Measurements from ENCODE around the gene PCDHGC5. TPM values are rescaled to one million over a fixed set of nuclear protein-coding genes. Genes with fewer than 3 reads are reported as not detected.

Gene PCDHGC5
- total and polyA plus RNA-seq, 2 of the 8 experiments (the other 6 are each of a cell fraction or from before 2014, with no cell fraction given): 0.41 to 1.1 TPM

GRCh38 chr5:141489841-141490240 lies 960 bp downstream of the PCDHGC5 start:
- Histone ChIP-seq H4K8ac (ENCODE audit: extremely low read depth, insufficient read depth, low read length) (no peak overlapping the region), H3K4me1 (replicated peaks in 1 of 4; ENCODE audit: control insufficient read depth in 3 of 4, insufficient read depth in 4 of 4, low read length in 3 of 4) (peaks cover 0 to 29% (median 19%) of the 10 kb centered on the region in 4 experiments; a peak in 6 of 7 replicates), H2AK5ac (ENCODE audit: low read depth, low read length) (no peak overlapping the region), H3K36me3 (ENCODE audit: control insufficient read depth in 2 of 4, insufficient read depth in 4 of 4, low read length in 3 of 4) (no peaks in the 10 kb centered on the region), H2BK120ac (replicated peaks; ENCODE audit: low read depth, low read length) (no peak overlapping the region), H3K4me2 (ENCODE audit: insufficient read depth in 1 of 2, low read depth in 2 of 2, low read length in 2 of 2) (no peak overlapping the region), H4K5ac (ENCODE audit: insufficient read length, low read depth, low read length) (no peak overlapping the region), H2BK5ac (ENCODE audit: low read depth, low read length) (no peak overlapping the region), H2BK12ac (ENCODE audit: low read depth, low read length) (no peak overlapping the region), H3K14ac (ENCODE audit: insufficient read length) (no peak overlapping the region), H3K9ac (replicated peaks in 1 of 4; ENCODE audit: extremely low read depth in 1 of 4, low read depth in 3 of 4, low read length in 3 of 4) (no peak overlapping the region), H3K4ac (replicated peaks; ENCODE audit: insufficient read length, low read depth, low read length) (no peak overlapping the region), H3K56ac (replicated peaks; ENCODE audit: insufficient read length, low read depth, low read length) (no peak overlapping the region), H3K27ac (ENCODE audit: low read depth, low read length) (no peak overlapping the region), H2BK20ac (ENCODE audit: low read length) (no peak overlapping the region), H3K4me3 (ENCODE audit: extremely low read depth in 1 of 4, insufficient read depth in 2 of 4, low read depth in 3 of 4, low read length in 4 of 4) (no peak overlapping the region), H4K91ac (replicated peaks; ENCODE audit: insufficient read length, low read length) (no peak overlapping the region), H2BK15ac (ENCODE audit: low read length) (no peak overlapping the region), H3K18ac (ENCODE audit: extremely low read depth, low read length) (no peak overlapping the region), H2AFZ (ENCODE audit: low read length) (no peak overlapping the region), H4K20me1 (replicated peaks in 1 of 2; ENCODE audit: control insufficient read depth in 1 of 2, insufficient read depth in 2 of 2, low read length in 2 of 2) (peaks cover 13 to 23% of the 10 kb centered on the region in 2 experiments), H3K27me3 (replicated peaks in 1 of 4; ENCODE audit: control insufficient read depth in 3 of 4, extremely low read depth in 1 of 4, insufficient read depth in 3 of 4, low read length in 3 of 4) (peaks cover 20 to 59% (median 52%) of the 10 kb centered on the region in 4 experiments), H3K23ac (ENCODE audit: insufficient read length) (no peak overlapping the region), H3K79me1 (ENCODE audit: low read depth, low read length) (no peaks in the 10 kb centered on the region; the same call in none of the 2 replicates), H3K23me2 (ENCODE audit: low read depth, low read length) (peaks cover 21% of the 10 kb centered on the region), H3K9me3 (ENCODE audit: insufficient read depth in 2 of 2, low read depth in 1 of 2, low read length in 1 of 2) (no peaks in the 10 kb centered on the region), H3K79me2 (ENCODE audit: control insufficient read depth in 1 of 2, insufficient read depth in 2 of 2, low read length in 2 of 2) (peaks cover 0 to 3% of the 10 kb centered on the region in 2 experiments; a peak in 1 of 4 replicates)
- 90% methylated on average over 10 of the region's 10 CpGs; no CpG with 5 or more reads in 1 of the 2 experiments for WGBS, 2 experiments (ENCODE audit: extremely low coverage in 1 of 2, insufficient coverage in 1 of 2, insufficient read length in 1 of 2, insufficient replicate concordance in 2 of 2, low coverage in 1 of 2, low lambda C conversion rate in 2 of 2, missing lambda C conversion rate in 1 of 2)
- ChIA-PET POLR2A (ENCODE audit: partially characterized antibody) (interaction anchor here (1.3 to 1.6 kb wide), 3 partner anchors 12 to 35 kb away, joined by 3 to 4 read pairs (median 4); no protein-coding TSS in a partner anchor), CTCF (ENCODE audit: partially characterized antibody) (interaction anchor here (0.8 to 50.9 kb wide), 12 partner anchors 13 to 255 kb away, joined by 3 to 1236 read pairs (median 4); partner anchors contain the start of genes PCDHB15, PCDHGA10, PCDHGA11 and PCDHGA12)
- FAIRE-seq (no peak), DNase-seq (ENCODE audit: low read depth in 1 of 2, low spot score in 2 of 2) (no peak)
- TF ChIP-seq POLR2A (IDR thresholded peaks at IDR 0.05; ENCODE audit: control extremely low read depth in 1 of 2, low read depth in 2 of 2, low read length in 2 of 2) (no peak), RBBP5 (IDR thresholded peaks at IDR 0.05; ENCODE audit: borderline replicate concordance, low read depth, low read length) (no peak), BACH1 (IDR thresholded peaks at IDR 0.05; ENCODE audit: low read length) (no peak), TAF7 (optimal IDR thresholded peaks at IDR 0.05; ENCODE audit: borderline replicate concordance, low read depth, low read length) (no peak), CBX5 (IDR thresholded peaks at IDR 0.05; ENCODE audit: low read depth, low read length) (no peak), KDM5A (IDR thresholded peaks at IDR 0.05; ENCODE audit: low read length) (no peak), TEAD4 (IDR thresholded peaks at IDR 0.05; ENCODE audit: low read depth, low read length) (no peak), JUN (IDR thresholded peaks at IDR 0.05; ENCODE audit: low read depth, low read length) (no peak), KDM1A (IDR thresholded peaks at IDR 0.05; ENCODE audit: borderline replicate concordance, low read length) (no peak), SP4 (IDR thresholded peaks at IDR 0.05; ENCODE audit: low read length) (no peak)
- TF ChIP-seq, protein P1, sequence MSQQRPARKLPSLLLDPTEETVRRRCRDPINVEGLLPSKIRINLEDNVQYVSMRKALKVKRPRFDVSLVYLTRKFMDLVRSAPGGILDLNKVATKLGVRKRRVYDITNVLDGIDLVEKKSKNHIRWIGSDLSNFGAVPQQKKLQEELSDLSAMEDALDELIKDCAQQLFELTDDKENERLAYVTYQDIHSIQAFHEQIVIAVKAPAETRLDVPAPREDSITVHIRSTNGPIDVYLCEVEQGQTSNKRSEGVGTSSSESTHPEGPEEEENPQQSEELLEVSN (IDR thresholded peaks at IDR 0.05): no peak

All from H1 (cell line).